Spleen (tissue), 11 donors: Measurements from ENCODE around the gene ZNF682. TPM values are rescaled to one million over a fixed set of nuclear protein-coding genes. Genes with fewer than 3 reads are reported as not detected.
A peak's percentile ranks its signal among the peaks of the same experiment; 100 is the strongest.
"Not testable (repeated sequence)": the region's sequence is repeated elsewhere in the genome, so short reads cannot be mapped to it uniquely, and the experiment has no call there.

Experiments used
- DNase-seq: peaks from one replicate; pipeline ENCODE4 v3.0.0-alpha.2; 2020
- H3K27ac ChIP-seq, 8 donors: fragments of 200-600 bp; sonication (generic) in 7 of 8; 1 replicate in 4 of 8; 2 replicates in 4 of 8; pipeline versions ENCODE4 v1.5.0 to v1.8.0; 2016 to 2021; ENCODE audit warnings: inconsistent platforms in 4 of 8, mild to moderate bottlenecking in 4 of 8, moderate library complexity in 1 of 8
- H3K27me3 ChIP-seq, 7 donors: fragments of 200-600 bp; sonication (generic) in 6 of 7; replicated peaks in 1 of 7; 1 replicate in 4 of 7; 2 replicates in 3 of 7; pipeline versions ENCODE4 v1.5.0 to v1.8.0; 2016 to 2021; ENCODE audit warnings: inconsistent platforms in 3 of 7, mild to moderate bottlenecking in 1 of 7
- H3K36me3 ChIP-seq, 6 donors: fragments of 200-600 bp; sonication (generic) in 5 of 6; 1 replicate in 4 of 6; 2 replicates in 2 of 6; pipeline versions ENCODE4 v1.5.0 to v1.8.0; 2016 to 2021; ENCODE audit warnings: inconsistent platforms in 2 of 6
- H3K4me1 ChIP-seq, 6 donors: fragments of 200-600 bp; sonication (generic) in 5 of 6; 1 replicate in 3 of 6; 2 replicates in 3 of 6; pipeline versions ENCODE4 v1.5.0 to v1.8.0; 2016 to 2021; ENCODE audit warnings: inconsistent platforms in 3 of 6
- H3K4me3 ChIP-seq, 8 donors: fragments of 200-600 bp; sonication (generic) in 7 of 8; 1 replicate in 4 of 8; 2 replicates in 4 of 8; pipeline versions ENCODE4 v1.5.0 to v1.8.0; 2016 to 2021; ENCODE audit warnings: inconsistent platforms in 4 of 8, mild to moderate bottlenecking in 4 of 8, moderate library complexity in 2 of 8
- H3K9me3 ChIP-seq, 8 donors: fragments of 200-600 bp; sonication (generic) in 7 of 8; 1 replicate in 4 of 8; 2 replicates in 4 of 8; pipeline versions ENCODE4 v1.5.0 to v1.8.0; 2016 to 2021; ENCODE audit warnings: inconsistent platforms in 4 of 8
- CTCF ChIP-seq, 11 experiments: fragments of 200-600 bp in 7 of 11; fragments of 450-650 bp in 4 of 11; sonication (generic) in 4 of 11; IDR thresholded peaks in 8 of 11; conservative IDR thresholded peaks in 3 of 11; 1 replicate in 7 of 11; 2 replicates in 4 of 11; pipeline versions ENCODE4 v1.4.0 to v1.8.0; 2016 to 2021; ENCODE audit warnings: antibody characterized with exemption in 11 of 11, inconsistent platforms in 4 of 11, mild to moderate bottlenecking in 1 of 11
- POLR2A ChIP-seq, 3 donors: fragments of 450-650 bp; IDR thresholded peaks; one replicate each; pipeline ENCODE4 v1.5.1; 2017; ENCODE audit warnings: antibody characterized with exemption in 3 of 3, mild to moderate bottlenecking in 1 of 3
- POLR2AphosphoS5 ChIP-seq, 3 donors: sonication (generic); formaldehyde crosslinking; IDR thresholded peaks; one replicate each; pipeline ENCODE4 v1.5.1; 2017; ENCODE audit warnings: antibody characterized with exemption in 3 of 3
- WGBS, 5 donors: extraction: QIAGEN DNeasy Blood & Tissue Kit in 3 of 5; methylation state at CpG; one replicate each; pipeline versions ENCODE4 v1.1.5 to v1.1.7; 2013 to 2018; 5-methylcytosine and 5-hydroxymethylcytosine counted together
- intact Hi-C: fragments of 100-400 bp; cut with DNase I; formaldehyde crosslinking; loops from one replicate; pipeline ENCODE4 v1.15.0; 2023; ENCODE audit warnings: low total_unique reads
- polyA plus RNA-seq, 3 donors: library from polyadenylated mRNA; stranded (reverse); fragments of 200-250 nt; gene quantifications; one replicate each; pipeline ENCODE4 v1.2.1, GENCODE V29; 2013
- total RNA-seq, 7 donors: library from RNA; depleted of rRNA in 3 of 7; stranded (reverse); fragments of >200 nt in 3 of 7; fragmentation: NEBNext Ultra II Directional in 4 of 7; extraction: Animal tissue kit (Norgen Biotek cat#: 25700) in 4 of 7; gene quantifications; one replicate each; pipeline versions ENCODE4 v1.1.0 to v1.2.1, GENCODE V29; 2016 to 2021
- donor health status: healthy with polysubstance abuse.
- donor health status: DM: no; HTN: no; CAD: no; lungs with moderate emphysema.
- donor health status: DM: no; HTN: no; CAD: no.
- donor health status: Bipolar disorder and iron deficiency.
- donor health status: healthy.
- donor health status: DM: no; HTN: no; CAD: no.
- donor health status: DM: yes; HTN: yes; CAD: no.

ZNF682 gene
- total and polyA plus RNA-seq, 10 donors: 3.7 to 14.2 (median 7.2) TPM

DNA sequence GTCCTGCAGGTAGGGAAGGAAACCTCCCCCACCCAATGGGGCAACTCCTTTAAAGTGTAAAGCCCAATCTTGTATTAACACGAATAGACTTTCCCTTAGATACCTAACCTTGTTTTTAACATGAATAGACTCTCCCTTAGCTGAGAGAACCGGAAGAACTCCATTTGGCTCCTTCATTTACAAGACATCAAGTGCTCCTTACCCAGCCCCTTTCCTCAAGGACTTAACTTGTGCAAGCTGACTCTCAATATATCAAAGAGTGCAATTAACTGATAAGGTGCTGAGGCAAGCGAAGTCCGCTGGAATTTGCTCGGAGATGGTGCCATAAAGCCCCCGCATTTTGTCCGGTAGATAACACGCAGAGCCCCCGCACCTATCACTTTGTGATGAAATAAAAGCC is 28.6 kb upstream of the ZNF682 start:
- H3K27me3 ChIP-seq: peaks cover 0 to 22% (median 8%) of the 10 kb centered on the region in 7 donors
- 17 to 25% (median 23%) methylated on average over 9 of the region's 9 CpGs for WGBS, 5 donors
- H3K4me1 ChIP-seq: no peaks in the 10 kb centered on the region
- H3K4me3 ChIP-seq: no peak overlapping the region
- intact Hi-C loops: no loop called here
- no peak overlapping the region for H3K27ac ChIP-seq
- peaks cover 0 to 32% (median 0%) of the 10 kb centered on the region in 8 donors for H3K9me3 ChIP-seq
- no peaks in the 10 kb centered on the region for H3K36me3 ChIP-seq
- no peak for TF ChIP-seq POLR2A (IDR thresholded peaks at IDR 0.05)
- no peak for DNase-seq

DNA sequence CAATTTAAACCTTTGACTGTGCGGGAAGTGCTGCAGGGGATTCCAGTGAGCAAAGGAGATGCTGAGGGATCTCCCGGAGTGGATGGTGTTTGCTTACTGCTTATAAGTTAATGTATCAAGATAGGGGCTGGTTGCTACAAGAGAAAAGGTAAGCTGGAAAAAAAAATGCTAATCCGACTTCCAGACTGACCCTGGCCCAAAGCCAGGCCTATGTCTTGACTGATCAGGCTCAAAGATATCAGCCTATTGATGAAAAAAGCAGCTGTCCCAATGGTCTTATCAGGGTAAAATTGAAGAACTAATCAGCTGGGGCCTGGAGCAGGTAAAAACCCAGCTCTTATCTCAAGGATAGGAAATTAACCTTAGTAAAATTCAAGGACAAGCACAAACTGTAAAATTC is 27.6 kb upstream of the ZNF682 start:
- peaks cover 0 to 30% (median 0%) of the 10 kb centered on the region in 8 donors for H3K9me3 ChIP-seq
- WGBS, 5 donors: 53 to 72% (median 66%) methylated on average over 3 of the region's 3 CpGs
- H3K36me3 ChIP-seq: no peaks in the 10 kb centered on the region
- H3K4me3 ChIP-seq: no peak overlapping the region
- H3K4me1 ChIP-seq: no peaks in the 10 kb centered on the region
- H3K27me3 ChIP-seq: peaks cover 0 to 22% (median 8%) of the 10 kb centered on the region in 7 donors
- intact Hi-C loops: no loop called here
- DNase-seq: no peak
- TF ChIP-seq POLR2AphosphoS5 (IDR thresholded peaks at IDR 0.05) (no peak), CTCF (IDR thresholded peaks at IDR 0.05 in 8 of 11, conservative IDR thresholded peaks at IDR 0.05 in 3 of 11) (no peak), POLR2A (IDR thresholded peaks at IDR 0.05) (no peak)
- H3K27ac ChIP-seq: no peak overlapping the region

DNA sequence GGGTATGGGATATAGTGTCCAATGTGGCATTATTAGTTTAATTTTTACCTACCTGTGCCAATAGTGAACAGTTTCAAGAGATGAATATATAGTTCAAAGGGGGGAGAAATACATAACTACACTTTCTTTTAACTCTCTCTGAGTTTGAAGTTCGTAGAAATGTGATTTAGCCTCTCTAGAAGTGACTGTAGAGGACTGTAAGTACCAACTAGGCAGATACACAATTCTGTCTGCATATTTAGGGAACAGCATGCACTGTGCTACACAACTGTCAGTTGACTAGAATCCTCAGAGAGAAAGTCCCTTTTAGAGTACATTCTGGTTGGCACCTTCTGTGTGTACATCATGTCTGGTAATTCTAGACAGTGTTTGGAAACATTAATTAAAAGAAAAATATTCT is 21.0 kb upstream of the ZNF682 start:
- no peak for DNase-seq
- peaks cover 0 to under 1% (median 0%) of the 10 kb centered on the region in 8 donors for H3K9me3 ChIP-seq
- H3K27ac ChIP-seq: no peak overlapping the region
- intact Hi-C loops: no loop called here
- no peaks in the 10 kb centered on the region for H3K4me1 ChIP-seq
- H3K27me3 ChIP-seq: no peaks in the 10 kb centered on the region
- WGBS, 5 donors: 53 to 72% (median 67%) methylated on average over 1 of the region's 1 CpG
- H3K36me3 ChIP-seq: no peaks in the 10 kb centered on the region
- TF ChIP-seq POLR2AphosphoS5 (IDR thresholded peaks at IDR 0.05): no peak
- TF ChIP-seq CTCF (IDR thresholded peaks at IDR 0.05 in 8 of 11, conservative IDR thresholded peaks at IDR 0.05 in 3 of 11): no peak
- TF ChIP-seq POLR2A (IDR thresholded peaks at IDR 0.05): no peak
- H3K4me3 ChIP-seq: no peak overlapping the region

DNA sequence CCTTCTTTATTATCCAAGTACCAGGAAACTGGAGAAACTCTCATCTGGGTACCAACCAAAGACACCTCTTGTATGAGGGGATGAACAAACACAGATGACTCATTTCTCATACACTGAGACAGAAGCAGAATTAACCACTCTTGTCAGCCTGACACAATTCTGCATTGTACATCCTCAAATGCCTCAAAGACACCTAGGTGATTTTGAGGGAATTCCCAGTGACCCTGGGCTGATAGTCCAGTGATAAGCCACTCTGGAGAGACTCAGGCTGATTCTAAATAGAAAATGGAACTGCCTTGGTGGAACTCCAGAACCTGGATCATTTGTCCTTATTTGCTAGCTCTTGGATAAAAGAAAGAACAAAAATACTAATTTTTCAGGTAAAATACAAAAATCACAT is 19.4 kb upstream of the ZNF682 start:
- H3K4me1 ChIP-seq, H3K4me3 ChIP-seq, H3K9me3 ChIP-seq, DNase-seq, H3K36me3 ChIP-seq, H3K27me3 ChIP-seq, H3K27ac ChIP-seq, intact Hi-C loops: not testable (repeated sequence)

DNA sequence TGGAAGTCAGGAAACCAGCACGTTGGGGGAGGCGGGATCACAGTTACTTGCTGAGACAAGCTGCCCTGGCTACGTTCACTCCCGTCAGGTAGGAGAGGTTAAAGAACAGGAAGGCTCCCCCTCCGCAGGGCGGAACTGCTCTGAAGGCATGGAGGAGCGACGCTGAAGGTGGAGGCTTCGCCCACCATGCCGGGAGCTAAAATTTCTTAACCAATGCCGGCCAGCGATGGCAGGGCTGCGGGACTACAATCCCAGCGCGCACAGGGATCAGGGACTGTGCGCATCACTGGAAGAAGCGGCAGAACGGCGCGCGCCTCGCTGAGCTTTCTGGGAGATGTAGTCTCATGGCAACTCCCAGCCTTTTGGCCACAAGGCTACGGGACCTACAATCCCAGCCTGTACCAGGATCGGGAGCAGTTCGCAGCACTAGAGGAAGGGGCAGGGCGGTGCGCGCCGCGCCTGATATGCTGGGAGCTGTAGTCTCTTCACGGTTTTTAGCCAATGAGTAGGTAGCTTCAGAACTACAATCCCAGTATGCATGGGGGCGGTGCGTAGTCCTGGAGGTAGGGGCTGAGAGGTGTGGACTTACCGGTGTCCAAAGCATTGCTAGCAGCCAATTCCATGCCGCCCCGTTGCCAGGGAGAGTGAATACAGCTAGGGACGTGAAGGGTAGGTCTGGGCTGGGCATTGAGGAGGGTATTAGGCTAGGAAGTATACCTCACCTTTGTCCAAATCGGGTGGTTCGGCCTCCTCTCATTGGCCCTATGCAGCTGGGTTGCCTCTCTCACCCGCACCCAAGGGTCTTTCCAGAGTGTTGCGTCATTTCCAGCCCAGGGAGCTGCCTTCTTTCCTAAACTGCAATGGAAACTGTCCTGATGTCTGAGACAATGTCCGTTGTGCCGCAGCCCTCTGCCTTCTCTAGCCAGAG is 12.8 kb upstream of the ZNF682 start:
- intact Hi-C loops: no loop called here
- peak overlapping the region; percentile 21 to 87 (median 74) for H3K27ac ChIP-seq
- H3K36me3 ChIP-seq: no peaks in the 10 kb centered on the region
- no peaks in the 10 kb centered on the region for H3K27me3 ChIP-seq
- H3K9me3 ChIP-seq: peaks cover 0 to 18% (median 0%) of the 10 kb centered on the region in 8 donors
- WGBS, 5 donors: 0 to 1% (median 1%) methylated on average over 15 to 43 of the region's 43 CpGs
- no peak for TF ChIP-seq POLR2A (IDR thresholded peaks at IDR 0.05)
- TF ChIP-seq CTCF (IDR thresholded peaks at IDR 0.05 in 8 of 11, conservative IDR thresholded peaks at IDR 0.05 in 3 of 11): peak in 2 of 11 experiments; percentile 11 to 22
- peak; percentile 84 to 85 (median 85) for TF ChIP-seq POLR2AphosphoS5 (IDR thresholded peaks at IDR 0.05)
- H3K4me1 ChIP-seq: peaks cover 0 to 13% (median 4%) of the 10 kb centered on the region in 6 donors
- peak overlapping the region; percentile 48 to 91 (median 62) for H3K4me3 ChIP-seq
- DNase-seq: peak; percentile 92

DNA sequence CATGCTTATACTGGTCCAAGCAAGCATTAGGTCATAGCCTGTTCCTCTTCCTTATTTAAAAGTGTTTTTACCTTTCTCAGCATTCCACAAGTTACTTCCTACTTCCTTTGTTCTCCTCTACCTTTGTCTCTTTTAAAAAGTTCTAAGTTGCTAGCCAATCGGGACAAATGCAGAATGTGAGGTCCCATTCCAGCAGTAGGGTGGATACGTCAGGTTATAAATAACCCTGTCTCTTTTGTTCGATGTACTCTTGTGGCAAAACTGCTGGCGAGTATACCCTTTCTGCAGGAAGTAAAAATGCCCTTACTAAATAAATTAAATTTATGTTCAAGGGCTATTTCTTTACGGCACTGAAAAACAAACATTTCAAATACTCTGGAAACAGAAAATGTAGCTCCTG is 6.4 kb upstream of the ZNF682 start:
- H3K27ac ChIP-seq, H3K27me3 ChIP-seq, DNase-seq, H3K36me3 ChIP-seq, intact Hi-C loops, H3K4me1 ChIP-seq, H3K4me3 ChIP-seq: not testable (repeated sequence)
- H3K9me3 ChIP-seq: peaks cover 0 to 17% (median 0%) of the 10 kb centered on the region in 8 donors
- 40 to 51% (median 48%) methylated on average over 5 of the region's 5 CpGs for WGBS, 5 donors
